Measurements from ENCODE around the gene CYP26A1.

Gene CYP26A1

GRCh38 chr10:93064874-93065660 is 8.6 kb upstream of the CYP26A1 start:
- DNase-seq (ENCODE audit: low read depth), result no peak

DNA sequence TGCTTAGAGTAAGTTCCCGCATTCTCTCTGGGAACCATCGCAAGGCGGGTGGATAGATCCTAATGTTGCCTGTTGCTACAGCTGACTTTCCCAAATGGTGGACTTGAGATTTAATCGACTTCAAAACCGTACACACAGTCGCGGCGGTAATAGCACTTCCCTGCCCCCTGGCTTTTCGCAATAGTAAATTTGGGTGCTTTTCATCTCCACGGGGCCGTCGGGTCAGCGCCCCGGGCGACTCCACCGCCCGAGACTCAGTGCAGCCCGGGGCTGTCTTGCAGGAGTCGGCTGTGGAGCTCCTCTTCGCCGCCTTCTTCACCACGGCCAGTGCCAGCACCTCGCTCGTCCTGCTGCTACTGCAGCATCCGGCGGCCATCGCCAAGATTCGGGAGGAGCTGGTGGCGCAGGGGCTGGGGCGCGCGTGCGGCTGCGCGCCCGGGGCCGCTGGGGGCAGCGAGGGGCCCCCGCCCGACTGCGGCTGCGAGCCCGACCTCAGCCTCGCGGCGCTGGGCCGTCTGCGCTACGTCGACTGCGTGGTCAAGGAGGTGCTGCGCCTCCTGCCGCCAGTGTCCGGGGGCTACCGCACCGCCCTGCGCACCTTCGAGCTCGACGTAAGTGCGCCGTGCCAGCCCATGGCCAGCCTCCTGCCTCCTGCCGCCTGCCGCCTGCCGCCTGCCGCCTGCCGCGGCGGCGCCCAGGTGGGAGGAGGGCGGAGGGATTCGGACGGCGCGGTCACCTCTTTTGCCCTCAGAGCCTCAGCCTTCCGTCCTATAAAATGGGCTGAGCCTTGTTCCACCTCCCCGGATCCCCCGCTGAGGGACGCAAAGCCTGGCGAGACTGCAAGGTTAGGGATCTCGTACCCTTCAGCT is 7.8 kb upstream of the CYP26A1 start:
- DNase-seq (ENCODE audit: low read depth), result no peak

DNA sequence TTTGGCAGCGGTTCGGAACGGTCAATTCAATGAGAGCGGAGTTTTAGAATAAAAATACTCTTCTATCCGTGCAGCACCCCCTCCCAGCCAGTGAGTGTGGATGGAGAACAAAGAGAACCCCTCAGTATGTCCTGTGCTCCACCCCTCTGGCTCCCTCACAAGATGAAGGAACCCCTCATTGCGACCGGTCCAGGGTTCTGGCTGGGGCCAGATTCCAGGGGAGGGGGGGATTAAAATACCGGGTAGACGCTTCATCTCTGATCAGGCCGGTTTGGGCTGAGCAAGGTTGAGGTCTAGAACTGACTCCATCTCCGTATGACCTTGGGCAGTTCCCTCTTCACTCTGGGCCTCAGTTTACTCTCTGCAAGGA is 7.2 kb upstream of the CYP26A1 start:
- no peak for DNase-seq (ENCODE audit: low read depth)

- no peak for DNase-seq (ENCODE audit: low read depth)
These were observed 6.0 kb upstream of the CYP26A1 start for GRCh38 chr10:93067443-93068365.

- no peak for DNase-seq (ENCODE audit: low read depth)
These were observed 5.1 kb upstream of the CYP26A1 start for GRCh38 chr10:93068411-93069244.

GRCh38 chr10:93069245-93069561 is 4.5 kb upstream of the CYP26A1 start:
- no peak for DNase-seq (ENCODE audit: low read depth)

- DNase-seq (ENCODE audit: low read depth), result no peak
These were observed 3.1 kb upstream of the CYP26A1 start for GRCh38 chr10:93070378-93071176.

DNA sequence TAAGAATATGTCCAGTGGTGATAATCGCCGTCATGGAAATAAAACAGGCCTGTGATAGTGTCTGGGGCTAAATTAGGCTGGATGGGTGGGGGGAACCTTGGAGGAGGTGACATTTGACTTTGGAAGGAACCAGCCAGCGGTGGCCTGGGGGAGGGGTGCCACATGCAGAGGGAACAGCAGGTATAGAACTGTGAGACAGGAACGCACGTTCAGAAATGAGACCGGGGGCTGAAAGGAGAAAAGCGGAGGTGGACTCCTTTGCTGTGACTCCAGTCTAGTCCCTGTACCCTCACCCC is 2.6 kb upstream of the CYP26A1 start:
- no peak for DNase-seq (ENCODE audit: low read depth)

DNA sequence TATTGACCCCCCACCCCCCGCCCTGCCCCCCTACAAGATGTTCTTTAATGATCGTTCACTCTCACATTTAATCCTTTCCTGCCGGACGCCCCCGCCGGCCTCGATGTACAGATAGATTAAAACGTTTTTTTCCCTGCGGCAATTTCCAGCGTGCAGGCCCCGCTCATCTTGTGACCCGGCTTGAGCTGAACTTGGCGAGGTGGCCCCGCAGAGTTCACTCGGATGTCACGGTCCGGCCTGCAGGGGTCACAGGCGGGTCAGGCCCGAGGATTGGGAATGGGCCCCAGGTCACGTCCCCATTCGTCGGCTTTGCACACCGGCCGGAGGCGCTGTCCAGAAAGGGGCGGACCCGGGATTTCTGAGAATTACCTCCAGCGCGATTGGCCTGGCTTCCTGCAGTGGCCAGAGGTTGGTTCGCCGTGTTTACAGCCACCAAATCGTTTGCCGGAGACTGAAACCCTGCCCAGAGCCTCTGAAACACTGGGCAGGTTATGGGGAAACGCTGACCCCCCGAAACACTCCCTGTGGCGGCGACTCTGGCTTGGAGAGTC is 1.9 kb upstream of the CYP26A1 start:
- DNase-seq (ENCODE audit: low read depth), result no peak

DNA sequence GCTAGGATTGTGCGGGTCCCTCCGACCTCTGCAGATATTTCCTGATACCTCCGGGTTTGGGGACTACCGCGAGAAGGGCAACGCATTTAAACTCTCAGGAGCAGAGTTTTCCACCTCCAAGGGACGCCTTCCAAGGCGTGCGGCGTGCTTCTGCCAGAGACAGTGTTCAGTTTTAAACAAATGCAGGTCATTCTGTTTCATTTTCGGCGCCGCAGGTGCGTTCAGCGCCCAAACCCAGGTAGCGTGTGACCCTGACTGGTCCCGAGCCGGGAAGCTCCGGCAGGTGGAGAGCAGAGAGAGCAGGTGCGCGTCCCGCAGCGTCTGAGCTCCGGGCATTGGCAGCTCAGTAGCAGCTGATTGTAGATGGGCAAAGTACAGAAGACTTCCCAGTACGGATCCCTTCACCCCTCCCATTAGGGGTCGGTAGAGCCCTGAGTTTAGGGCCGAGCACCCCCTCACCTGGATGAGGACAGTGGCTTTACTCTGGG is 1.4 kb upstream of the CYP26A1 start:
- DNase-seq (ENCODE audit: low read depth), result no peak

- no peak for DNase-seq (ENCODE audit: low read depth)
These were observed 767 bp upstream of the CYP26A1 start for GRCh38 chr10:93072713-93073538.

DNA sequence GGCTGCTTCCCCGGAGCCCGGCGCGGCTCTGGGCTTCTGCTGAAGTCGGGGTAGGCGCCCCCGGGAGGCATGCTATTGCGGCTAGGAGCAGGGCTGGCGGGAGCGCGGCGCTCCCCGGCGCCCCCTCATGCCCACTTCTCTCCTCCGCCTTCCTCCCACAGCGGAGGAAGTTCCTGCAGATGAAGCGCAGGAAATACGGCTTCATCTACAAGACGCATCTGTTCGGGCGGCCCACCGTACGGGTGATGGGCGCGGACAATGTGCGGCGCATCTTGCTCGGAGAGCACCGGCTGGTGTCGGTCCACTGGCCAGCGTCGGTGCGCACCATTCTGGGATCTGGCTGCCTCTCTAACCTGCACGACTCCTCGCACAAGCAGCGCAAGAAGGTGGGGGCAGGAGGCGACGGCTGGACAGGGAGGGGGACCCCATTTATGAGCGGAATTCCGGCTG is 479 bp downstream of the CYP26A1 start:
- DNase-seq (ENCODE audit: low read depth), result no peak

GRCh38 chr10:93074597-93075368 is 1.1 kb downstream of the CYP26A1 start:
- no peak for DNase-seq (ENCODE audit: low read depth)

DNA sequence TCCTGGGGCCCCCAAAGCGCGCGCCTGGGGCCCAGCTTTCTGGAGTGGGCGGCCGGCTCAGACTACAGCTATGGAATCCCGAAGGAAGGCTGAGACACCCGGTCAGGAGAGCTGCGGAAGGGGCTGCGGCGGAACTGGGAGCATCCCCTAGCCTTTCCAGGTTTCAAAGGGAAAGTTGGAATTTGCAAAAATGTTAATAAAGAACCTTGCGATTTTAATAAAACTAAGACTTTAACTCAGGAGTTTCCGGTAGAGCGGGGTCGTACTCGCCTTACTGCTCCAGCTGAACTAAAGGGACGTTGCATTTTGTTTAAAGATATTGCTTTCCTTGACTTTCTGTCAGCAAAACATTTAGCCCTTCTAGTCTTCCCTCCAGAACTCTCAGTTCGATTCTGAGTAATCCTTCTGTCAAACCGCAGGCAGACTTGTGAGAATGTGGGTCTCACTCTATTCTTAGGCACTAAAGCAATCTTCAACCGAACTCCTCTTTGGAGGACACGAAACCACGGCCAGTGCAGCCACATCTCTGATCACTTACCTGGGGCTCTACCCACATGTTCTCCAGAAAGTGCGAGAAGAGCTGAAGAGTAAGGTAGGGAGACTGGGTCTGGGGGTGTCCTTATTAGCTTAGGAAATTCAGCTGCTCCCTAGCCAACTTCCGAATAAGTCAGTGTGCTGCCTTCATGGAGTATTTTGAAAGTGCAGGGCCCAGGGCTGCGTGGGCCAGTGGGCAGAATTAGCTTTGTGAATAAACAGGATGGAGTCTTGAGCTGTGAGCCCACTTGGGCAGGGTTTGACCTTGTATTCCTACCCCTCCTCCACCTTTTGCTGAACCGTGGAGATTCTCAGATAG is 1.9 kb downstream of the CYP26A1 start:
- no peak for DNase-seq (ENCODE audit: low read depth)

- no peak for DNase-seq (ENCODE audit: low read depth)
These were observed 3.2 kb downstream of the CYP26A1 start for GRCh38 chr10:93076871-93077270.

DNA sequence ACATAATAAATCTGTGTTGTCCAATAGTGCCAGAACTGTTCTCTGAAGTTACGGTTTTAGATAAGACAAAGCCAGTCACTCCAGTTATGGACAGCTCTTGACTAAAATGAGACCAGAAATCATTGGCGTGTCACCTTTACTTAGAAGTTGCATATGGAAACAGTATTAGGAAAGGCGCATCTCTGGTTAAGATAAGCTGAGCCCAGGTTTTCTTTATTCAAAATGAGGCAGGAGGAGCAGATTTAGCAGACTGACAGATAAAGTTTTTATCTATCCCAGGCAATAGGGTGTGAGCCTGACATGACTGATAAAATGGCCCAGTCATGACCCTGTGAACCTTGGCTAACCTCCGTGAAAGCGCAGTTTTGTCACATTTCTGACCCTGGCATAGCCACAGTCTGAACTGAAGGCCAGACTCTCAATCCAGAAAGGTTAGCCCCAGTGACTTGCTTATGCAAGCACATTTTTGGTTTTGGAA is 4.2 kb downstream of the CYP26A1 start:
- DNase-seq (ENCODE audit: low read depth), result no peak

DNA sequence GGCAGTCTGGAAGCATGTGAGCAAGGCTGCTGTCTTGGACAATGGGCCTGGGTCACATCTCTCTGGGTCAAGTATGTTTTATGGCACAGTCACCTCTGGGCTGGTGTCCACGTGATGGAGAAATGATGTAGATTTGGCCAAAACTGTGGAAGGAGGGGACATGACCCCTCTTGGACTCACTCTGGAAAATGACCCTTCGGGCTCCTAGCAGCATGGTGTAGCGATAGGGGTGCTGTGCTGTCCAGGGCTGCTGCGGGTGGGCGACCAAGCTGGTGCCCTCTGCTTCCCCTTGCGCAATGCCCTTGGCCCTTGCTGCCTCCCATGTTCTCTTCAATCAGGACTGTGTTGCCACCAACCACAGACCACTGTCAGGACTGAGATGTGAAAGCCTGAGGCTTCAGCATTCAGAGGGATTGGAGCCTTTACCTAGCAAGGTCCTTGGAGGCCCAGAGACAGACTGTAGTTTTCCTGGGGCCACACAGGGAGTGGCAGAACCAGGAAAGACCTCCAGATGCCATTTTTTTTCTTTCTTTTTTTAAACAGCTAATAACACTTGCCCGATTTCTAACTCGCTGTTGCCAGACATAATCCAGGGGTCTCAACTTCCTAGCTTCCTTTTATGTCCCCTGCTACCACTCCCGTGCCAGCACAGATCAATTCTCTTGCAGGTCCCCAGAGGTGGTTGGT is 6.1 kb downstream of the CYP26A1 start:
- no peak for DNase-seq (ENCODE audit: low read depth)

All from activated T-helper 1 cell treated with Interleukin-2 at 50 U/mL for 16 hours (primary cell).